Activated naive CD8-positive, alpha-beta T cell treated with anti-CD3 and anti-CD28 coated beads, Interleukin-2, amount 10 ng/mL, durations not matched to agents 7 days and 5 days (primary cell): Measurements from ENCODE around the gene SIGLEC7. TPM values are rescaled to one million over a fixed set of nuclear protein-coding genes. Genes with fewer than 3 reads are reported as not detected.
A peak's percentile ranks its signal among the peaks of the same experiment; 100 is the strongest.
"Not testable (repeated sequence)": the region's sequence is repeated elsewhere in the genome, so short reads cannot be mapped to it uniquely, and the experiment has no call there.

Source experiments
- ATAC-seq: fragments of 150-1000 bp; cut with Tn5 transposase; one replicate; pipeline ENCODE4 v1.10.0; 2021; ENCODE audit warnings: low read depth, moderate library complexity
- POLR2A ChIA-PET: fragments of 350-600 bp; sonication (Branson Sonifier 250); formaldehyde crosslinking; loops from one replicate; lab custom pipeline; 2021; ENCODE audit warnings: antibody characterized with exemption; lab: Charles Lee
- DNase-seq: peaks from one replicate; pipeline ENCODE4 v3.0.0; 2021
- H3K27ac Mint-ChIP-seq: one replicate; pipeline ENCODE4 v1.8.0; 2022; ENCODE audit warnings: mild to moderate bottlenecking, mixed read lengths
- H3K27me3 Mint-ChIP-seq: one replicate; pipeline ENCODE4 v1.8.0; 2022; ENCODE audit warnings: mild to moderate bottlenecking, moderate library complexity, mixed read lengths
- H3K36me3 Mint-ChIP-seq: one replicate; pipeline ENCODE4 v1.8.0; 2021; ENCODE audit warnings: mild to moderate bottlenecking, mixed read lengths
- H3K4me1 Mint-ChIP-seq: one replicate; pipeline ENCODE4 v1.8.0; 2021; ENCODE audit warnings: mixed read lengths
- H3K4me3 Mint-ChIP-seq: one replicate; pipeline ENCODE4 v1.8.0; 2022; ENCODE audit warnings: mild to moderate bottlenecking, moderate library complexity, mixed read lengths
- H3K9me3 Mint-ChIP-seq: one replicate; pipeline ENCODE4 v1.8.0; 2021; ENCODE audit warnings: mixed read lengths
- total RNA-seq, 2 experiments: library from RNA; stranded (reverse); gene quantifications; one replicate each; pipeline ENCODE4 v1.2.3, GENCODE V29; 2021

SIGLEC7 gene
- total RNA-seq, 2 experiments from 2014 or later: 0.33 to 0.40 TPM

DNA sequence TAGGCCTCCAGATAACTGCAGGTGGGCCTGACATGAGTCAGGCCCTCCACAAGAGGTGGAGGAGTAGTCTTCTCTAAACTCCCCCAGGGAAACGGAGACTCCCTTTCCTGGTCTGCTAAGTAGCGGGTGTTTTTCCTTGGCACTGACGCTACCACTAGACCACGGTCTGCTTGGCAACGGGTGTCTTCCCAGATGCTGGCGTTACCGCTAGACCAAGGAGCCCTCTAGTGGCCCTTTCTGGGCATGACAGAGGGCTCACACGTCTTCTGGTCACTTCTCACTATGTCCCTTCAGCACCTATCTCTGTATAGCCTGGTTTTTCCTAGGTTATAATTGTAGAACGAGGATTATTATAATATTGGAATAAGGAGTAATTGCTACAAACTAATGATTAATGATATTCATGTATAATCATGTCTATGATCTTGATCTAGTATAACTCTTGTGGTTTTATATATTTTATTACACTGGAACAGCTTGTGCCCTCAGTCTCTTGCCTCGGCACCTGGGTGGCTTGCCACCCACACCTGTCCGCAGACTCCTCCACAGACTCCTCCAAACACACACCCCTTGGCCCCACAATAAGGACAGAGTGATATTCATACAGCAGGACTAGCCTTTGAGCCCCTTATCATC is 27.3 kb downstream of the SIGLEC7 start:
- H3K27ac Mint-ChIP-seq, POLR2A ChIA-PET, ATAC-seq, H3K9me3 Mint-ChIP-seq, H3K36me3 Mint-ChIP-seq: not testable (repeated sequence)
- Mint-ChIP-seq H3K4me1 (peaks cover 35% of the 10 kb centered on the region), H3K27me3 (peaks cover 21% of the 10 kb centered on the region), H3K4me3 (peak overlapping the region; percentile 82)
- peak; percentile 72 for DNase-seq

DNA sequence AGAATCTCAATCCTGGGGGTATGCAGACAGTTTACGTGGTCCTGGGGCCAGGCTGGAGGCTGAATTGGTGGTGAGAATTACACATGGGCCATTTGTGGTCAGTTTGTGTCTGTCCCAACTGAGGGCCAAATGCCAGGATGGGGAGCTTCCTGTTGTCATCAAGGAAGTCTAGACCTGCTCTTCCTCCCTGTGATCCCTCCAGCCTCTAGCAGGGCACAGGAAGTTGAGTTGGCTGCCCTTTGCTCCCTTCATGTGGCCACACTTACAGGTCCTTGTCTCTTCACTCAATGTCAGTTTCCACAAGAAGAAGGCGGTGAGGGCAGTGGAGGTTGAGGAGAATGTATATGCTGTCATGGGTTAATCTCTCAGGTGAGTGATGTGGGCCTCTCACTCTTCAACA is 30.1 kb downstream of the SIGLEC7 start:
- POLR2A ChIA-PET: no interaction called here
- Mint-ChIP-seq H3K27ac (no peak overlapping the region), H3K27me3 (peaks cover 11% of the 10 kb centered on the region), H3K36me3 (no peaks in the 10 kb centered on the region), H3K4me3 (no peak overlapping the region), H3K9me3 (no peaks in the 10 kb centered on the region), H3K4me1 (peaks cover 25% of the 10 kb centered on the region)
- ATAC-seq (no peak), DNase-seq (no peak)

DNA sequence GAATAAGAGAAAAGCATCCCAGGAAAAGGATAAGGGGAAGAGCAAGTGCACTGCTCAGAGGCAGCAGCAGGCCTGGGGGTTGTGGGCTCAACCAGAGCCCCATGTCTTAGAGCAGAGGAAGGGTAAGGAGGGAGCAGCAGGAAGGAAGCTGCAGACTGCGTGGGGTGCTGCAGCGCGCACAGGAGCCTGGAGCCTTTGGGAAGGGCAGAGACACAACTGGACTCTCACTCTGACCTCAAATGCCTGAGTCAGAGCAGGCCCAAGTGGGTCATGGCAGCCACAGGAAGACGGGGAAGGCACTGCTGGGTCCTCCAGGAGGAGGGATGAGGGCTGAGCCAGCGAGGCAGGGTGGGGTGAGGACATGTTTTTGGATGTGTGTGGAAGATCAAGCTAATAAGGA is 31.6 kb downstream of the SIGLEC7 start:
- Mint-ChIP-seq H3K4me3 (no peak overlapping the region), H3K9me3 (no peaks in the 10 kb centered on the region), H3K27me3 (peaks cover 20% of the 10 kb centered on the region), H3K36me3 (no peaks in the 10 kb centered on the region), H3K27ac (no peak overlapping the region), H3K4me1 (peaks cover 13% of the 10 kb centered on the region)
- DNase-seq (no peak), ATAC-seq (no peak)
- POLR2A ChIA-PET: no interaction called here

DNA sequence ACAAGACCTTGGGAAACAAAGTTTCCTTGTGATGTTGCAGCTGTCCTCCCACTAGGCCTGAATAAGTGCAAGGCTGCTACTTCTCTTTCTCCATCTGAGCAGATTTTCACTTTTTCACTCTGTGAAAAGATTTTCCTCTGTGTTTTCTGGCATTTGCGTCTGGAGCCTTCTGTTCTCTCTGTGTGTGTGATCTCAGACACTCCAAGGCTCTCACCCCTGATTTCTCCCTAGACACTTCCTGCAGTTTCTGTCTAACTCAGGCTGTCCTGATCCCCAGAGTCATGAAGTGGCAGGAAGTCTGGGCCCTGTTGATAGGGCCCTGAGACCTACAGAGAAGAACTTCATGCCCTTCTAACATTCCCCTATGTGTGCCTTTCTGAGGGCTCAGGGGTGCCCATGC is 37.2 kb downstream of the SIGLEC7 start:
- Mint-ChIP-seq H3K4me1 (peaks cover 3% of the 10 kb centered on the region), H3K9me3 (no peaks in the 10 kb centered on the region), H3K4me3 (no peak overlapping the region), H3K36me3 (no peaks in the 10 kb centered on the region), H3K27me3 (peaks cover 34% of the 10 kb centered on the region), H3K27ac (no peak overlapping the region)
- DNase-seq: no peak
- ATAC-seq: no peak
- POLR2A ChIA-PET: no interaction called here

DNA sequence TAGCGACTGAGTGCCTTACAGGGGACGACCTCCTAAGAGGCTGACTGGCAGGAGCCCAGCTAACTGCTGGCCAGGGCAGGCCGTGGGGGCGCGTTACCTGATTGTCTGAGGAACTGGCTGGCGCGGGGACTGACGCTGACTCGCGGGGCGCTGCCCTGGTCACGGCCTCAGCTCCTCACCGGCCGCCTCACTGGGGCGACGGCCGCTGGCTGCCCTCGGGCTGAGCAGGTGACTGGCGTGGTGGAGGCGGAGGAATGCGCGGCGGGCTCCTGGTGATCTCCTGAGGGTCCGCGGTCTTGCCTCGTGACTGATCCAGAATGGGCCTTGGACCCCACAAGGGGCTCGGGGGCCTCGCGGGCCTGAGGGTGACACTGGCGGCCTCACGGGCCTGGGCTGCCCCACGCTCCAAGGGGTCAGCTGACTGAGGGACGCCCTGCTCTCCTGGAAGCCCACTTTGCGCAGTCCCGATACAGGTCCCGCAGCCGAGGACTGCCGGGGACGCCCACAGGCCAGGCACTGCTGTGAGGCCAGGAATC is 39.3 kb downstream of the SIGLEC7 start:
- Mint-ChIP-seq H3K27ac (no peak overlapping the region), H3K36me3 (no peaks in the 10 kb centered on the region), H3K27me3 (peaks cover 40% of the 10 kb centered on the region), H3K9me3 (no peaks in the 10 kb centered on the region), H3K4me3 (no peak overlapping the region), H3K4me1 (peaks cover 6% of the 10 kb centered on the region)
- POLR2A ChIA-PET: no interaction called here
- DNase-seq (no peak), ATAC-seq (no peak)

DNA sequence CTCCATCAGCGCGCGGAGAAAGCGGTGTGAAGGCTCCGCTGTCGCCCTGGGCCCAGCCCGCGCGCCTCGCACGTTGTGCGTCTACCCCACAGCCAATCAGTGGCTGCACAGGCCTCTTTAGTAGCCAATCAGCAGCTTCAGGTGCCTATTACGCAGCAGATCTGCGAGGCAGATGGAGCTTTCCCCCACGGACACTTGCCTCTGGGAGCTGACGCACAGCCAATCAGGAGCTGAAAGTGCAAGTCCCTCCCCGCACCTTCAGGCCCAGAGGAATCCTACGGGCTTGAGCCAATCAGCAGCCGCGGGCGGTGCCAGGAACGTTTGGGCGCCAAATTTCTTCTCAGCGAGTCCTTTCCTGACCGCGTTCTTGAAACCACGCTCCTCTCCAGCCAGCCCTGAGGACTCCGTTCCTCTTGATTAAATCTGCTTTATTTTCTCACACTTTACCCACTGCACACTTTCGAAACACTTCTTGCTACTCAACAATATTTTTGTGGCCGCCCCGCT is 39.9 kb downstream of the SIGLEC7 start:
- POLR2A ChIA-PET: no interaction called here
- H3K27ac Mint-ChIP-seq: peak overlapping the region; percentile 68
- DNase-seq (no peak), ATAC-seq (peak; percentile 30)
- peaks cover 7% of the 10 kb centered on the region for H3K4me1 Mint-ChIP-seq
- no peaks in the 10 kb centered on the region for H3K36me3 Mint-ChIP-seq
- H3K4me3 Mint-ChIP-seq: peak overlapping the region; percentile 48
- H3K9me3 Mint-ChIP-seq: no peaks in the 10 kb centered on the region
- H3K27me3 Mint-ChIP-seq: peaks cover 40% of the 10 kb centered on the region

DNA sequence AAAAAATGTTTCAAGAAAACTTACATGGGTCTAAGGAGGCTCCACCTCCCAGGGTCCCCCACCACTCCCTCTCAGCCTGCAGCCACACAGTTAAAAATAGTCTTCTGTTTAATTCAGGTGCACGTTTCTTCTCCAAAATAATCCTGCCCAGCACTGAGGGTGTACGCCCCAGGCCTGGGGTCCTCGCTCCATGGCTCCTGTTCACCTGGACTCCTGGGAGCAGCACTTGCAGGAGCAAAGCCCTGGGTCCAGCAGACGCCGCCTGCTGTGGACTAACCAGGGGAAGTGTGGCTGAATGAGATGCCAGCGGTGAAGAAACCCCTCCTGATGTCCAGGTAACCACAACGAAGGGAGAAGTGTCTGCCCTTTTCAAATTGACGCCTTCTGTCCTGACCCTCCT is 41.5 kb downstream of the SIGLEC7 start:
- no peak overlapping the region for H3K27ac Mint-ChIP-seq
- H3K9me3 Mint-ChIP-seq: no peaks in the 10 kb centered on the region
- no peak for ATAC-seq
- POLR2A ChIA-PET: no interaction called here
- H3K27me3 Mint-ChIP-seq: peaks cover 30% of the 10 kb centered on the region
- no peak for DNase-seq
- peaks cover 6% of the 10 kb centered on the region for H3K4me1 Mint-ChIP-seq
- H3K4me3 Mint-ChIP-seq: peak overlapping the region; percentile 6
- no peaks in the 10 kb centered on the region for H3K36me3 Mint-ChIP-seq

DNA sequence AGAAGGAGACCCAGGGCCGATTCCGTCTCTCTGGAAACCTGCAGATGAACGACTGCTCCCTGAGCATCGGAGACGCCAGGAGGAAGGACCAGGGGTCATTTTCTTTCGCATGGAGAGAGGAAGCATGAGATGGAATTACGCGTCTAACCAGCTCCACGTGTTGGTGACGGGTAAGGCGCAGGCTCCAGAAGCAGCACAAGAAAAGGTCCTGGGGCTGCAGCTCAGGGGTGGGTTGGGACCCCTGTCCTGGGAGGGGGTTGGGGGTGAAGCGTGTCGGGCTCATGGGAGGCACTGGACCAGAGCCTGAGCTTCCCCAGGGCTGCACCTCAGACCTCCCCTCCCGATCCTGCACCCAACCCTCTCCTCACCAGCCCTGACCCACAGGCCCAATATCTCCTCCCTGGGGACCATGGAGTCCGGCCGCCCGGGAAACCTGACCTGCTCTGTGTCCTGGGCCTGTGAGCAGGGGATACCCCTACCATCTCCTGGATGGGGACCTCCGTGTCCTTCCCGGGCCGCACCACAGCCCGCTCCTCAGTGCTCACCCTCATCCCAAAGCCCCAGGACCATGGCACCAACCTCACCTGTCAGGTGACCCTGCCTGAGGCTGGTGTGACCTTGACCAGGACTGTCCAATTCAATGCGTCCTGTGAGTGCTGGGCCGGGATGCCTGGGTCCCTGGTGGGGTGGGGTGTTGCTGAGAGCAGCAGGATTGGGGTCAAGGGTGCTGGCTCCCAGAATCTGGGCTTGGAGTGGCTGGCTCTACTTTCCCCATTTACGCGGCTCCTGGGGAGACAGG is 43.2 kb downstream of the SIGLEC7 start:
- H3K36me3 Mint-ChIP-seq: no peaks in the 10 kb centered on the region
- H3K27ac Mint-ChIP-seq: no peak overlapping the region
- POLR2A ChIA-PET: no interaction called here
- no peaks in the 10 kb centered on the region for H3K9me3 Mint-ChIP-seq
- peaks cover 6% of the 10 kb centered on the region for H3K4me1 Mint-ChIP-seq
- no peak for ATAC-seq
- H3K4me3 Mint-ChIP-seq: no peak overlapping the region
- peaks cover 25% of the 10 kb centered on the region for H3K27me3 Mint-ChIP-seq
- DNase-seq: no peak

DNA sequence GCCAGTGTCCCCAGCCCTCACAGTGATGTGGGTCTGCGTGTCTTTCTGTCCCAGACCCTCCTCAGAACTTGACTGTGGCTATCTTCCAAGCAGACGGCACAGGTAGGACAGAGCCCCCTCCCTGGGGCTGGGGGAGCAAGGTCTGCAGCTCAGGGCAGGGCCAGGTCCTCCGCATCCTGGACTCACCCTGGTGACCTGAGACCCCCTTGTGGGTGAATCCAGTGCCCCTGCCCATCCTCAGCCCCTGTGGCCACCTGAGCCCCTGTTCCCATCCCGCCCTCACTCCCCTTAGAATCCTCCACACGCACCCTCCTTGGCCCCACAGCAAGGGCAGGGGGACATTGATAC is 43.7 kb downstream of the SIGLEC7 start:
- H3K27ac Mint-ChIP-seq: no peak overlapping the region
- ATAC-seq (no peak), DNase-seq (no peak)
- POLR2A ChIA-PET: no interaction called here
- peaks cover 24% of the 10 kb centered on the region for H3K27me3 Mint-ChIP-seq
- H3K36me3 Mint-ChIP-seq: no peaks in the 10 kb centered on the region
- peaks cover 6% of the 10 kb centered on the region for H3K4me1 Mint-ChIP-seq
- H3K4me3 Mint-ChIP-seq: no peak overlapping the region
- no peaks in the 10 kb centered on the region for H3K9me3 Mint-ChIP-seq

DNA sequence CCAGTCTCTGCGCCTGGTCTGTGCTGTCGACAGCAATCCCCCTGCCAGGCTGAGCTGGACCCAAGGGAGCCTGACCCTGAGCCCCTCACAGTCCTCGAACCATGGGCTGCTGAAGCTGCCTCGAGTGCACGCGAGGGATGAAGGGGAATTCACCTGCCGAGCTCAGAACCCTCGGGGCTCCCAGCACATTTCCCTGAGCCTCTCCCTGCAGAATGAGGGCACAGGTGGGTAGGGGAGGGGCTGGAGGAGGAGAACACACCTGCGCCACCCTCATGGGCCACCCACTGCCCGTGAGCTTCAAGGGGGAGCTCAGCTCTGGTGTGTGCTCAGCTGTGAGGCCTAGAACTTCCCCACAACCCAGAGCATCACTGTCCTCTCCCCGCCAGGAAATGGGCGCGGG is 44.2 kb downstream of the SIGLEC7 start:
- no peak for ATAC-seq
- no peak overlapping the region for H3K27ac Mint-ChIP-seq

DNA sequence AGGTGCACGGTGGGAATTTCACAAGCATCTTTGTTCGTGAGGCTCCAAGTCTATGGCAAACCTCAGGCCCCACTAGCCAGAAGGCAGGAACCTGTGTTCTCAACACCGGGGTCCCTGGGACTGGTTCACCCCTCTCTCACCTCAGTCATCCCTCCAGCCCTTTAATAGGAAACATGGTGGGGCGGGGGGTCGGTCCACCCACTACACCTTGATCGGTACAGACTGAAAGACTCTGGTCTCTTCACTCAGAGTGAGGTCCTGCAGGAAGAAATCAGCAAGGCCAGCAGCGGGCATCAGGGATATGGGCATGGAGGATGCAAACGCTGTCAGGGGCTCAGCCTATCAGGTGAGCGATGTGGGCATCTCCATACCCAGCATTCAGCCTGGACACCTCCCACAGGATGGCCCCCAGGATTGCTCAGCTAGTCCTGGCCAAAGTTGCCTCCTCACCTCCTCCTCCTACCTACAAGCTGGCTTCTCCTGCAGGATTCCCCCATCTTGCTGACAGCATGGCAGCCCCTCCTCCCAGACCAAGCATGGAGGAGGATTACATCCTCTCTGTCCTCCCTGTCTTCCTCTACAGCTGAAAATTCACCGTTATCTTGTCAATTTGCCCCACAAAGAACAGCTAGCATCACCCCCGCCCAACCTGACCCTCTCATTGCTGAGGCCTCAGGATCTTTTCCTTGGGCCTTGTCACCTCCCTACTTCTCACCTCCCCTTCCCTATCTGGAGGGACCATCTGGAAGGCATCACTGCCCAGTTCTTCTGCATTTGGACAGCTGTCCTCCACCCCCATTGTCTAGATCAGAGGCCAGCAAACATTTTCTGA is 45.5 kb downstream of the SIGLEC7 start:
- Mint-ChIP-seq H3K4me3 (no peak overlapping the region), H3K27me3 (peaks cover 20% of the 10 kb centered on the region), H3K4me1 (peaks cover 6% of the 10 kb centered on the region), H3K27ac (no peak overlapping the region), H3K36me3 (no peaks in the 10 kb centered on the region), H3K9me3 (no peaks in the 10 kb centered on the region)
- no peak for ATAC-seq
- no peak for DNase-seq
- POLR2A ChIA-PET: interaction anchor here (1.6 kb wide), 1 partner anchor 11 kb away, joined by 3 read pairs; no protein-coding TSS in a partner anchor

More for the DNA sequence above, 44.2 kb downstream of the SIGLEC7 start:
- Mint-ChIP-seq H3K36me3 (no peaks in the 10 kb centered on the region), H3K27me3 (peaks cover 24% of the 10 kb centered on the region), H3K9me3 (no peaks in the 10 kb centered on the region), H3K4me1 (peaks cover 6% of the 10 kb centered on the region), H3K4me3 (no peak overlapping the region)
- DNase-seq: no peak
- POLR2A ChIA-PET: interaction anchor here (1.6 kb wide), 1 partner anchor 9 kb away, joined by 3 read pairs; no protein-coding TSS in a partner anchor

DNA sequence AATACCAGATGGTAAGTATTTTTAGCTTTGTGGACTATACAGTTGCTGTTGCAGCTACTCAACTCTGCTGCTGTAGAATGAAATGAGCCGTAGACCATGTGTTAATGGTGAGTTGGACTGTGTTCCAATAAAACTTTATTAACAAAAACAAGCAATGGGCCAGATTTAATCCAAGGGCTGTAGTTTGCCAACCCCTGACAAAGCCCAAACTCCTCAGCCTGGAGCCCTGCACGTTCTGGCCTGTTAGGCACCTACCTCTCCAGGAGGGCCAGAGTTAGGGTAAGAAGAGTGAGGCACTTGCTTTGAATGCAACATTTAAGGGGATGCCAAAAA is 46.1 kb downstream of the SIGLEC7 start:
- POLR2A ChIA-PET: no interaction called here
- H3K36me3 Mint-ChIP-seq: no peaks in the 10 kb centered on the region
- no peaks in the 10 kb centered on the region for H3K9me3 Mint-ChIP-seq
- no peak overlapping the region for H3K4me3 Mint-ChIP-seq
- H3K4me1 Mint-ChIP-seq: peaks cover 6% of the 10 kb centered on the region
- H3K27me3 Mint-ChIP-seq: peaks cover 19% of the 10 kb centered on the region
- ATAC-seq (no peak), DNase-seq (no peak)
- H3K27ac Mint-ChIP-seq: no peak overlapping the region

DNA sequence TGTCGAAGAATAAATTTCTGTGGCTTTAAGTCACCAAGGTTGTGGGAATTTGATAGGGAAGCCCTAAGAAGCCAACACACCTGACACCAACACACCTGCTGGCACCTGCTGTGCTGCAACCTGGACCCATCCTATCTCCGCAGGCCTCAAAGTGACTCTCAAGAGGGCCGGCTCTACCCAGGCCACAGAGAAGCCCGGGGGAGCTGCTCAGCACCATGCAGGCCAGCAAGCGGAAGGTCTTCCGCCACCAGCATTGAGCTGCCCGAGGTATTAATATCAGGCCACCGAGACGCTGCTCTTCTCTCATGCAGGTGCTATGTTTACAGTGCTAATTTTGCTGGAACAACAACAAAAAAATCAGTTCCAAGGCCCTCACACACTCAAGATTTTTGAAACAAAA is 50.6 kb downstream of the SIGLEC7 start:
- Mint-ChIP-seq H3K9me3 (no peaks in the 10 kb centered on the region), H3K36me3 (no peaks in the 10 kb centered on the region), H3K4me3 (no peak overlapping the region), H3K4me1 (peaks cover 6% of the 10 kb centered on the region), H3K27ac (no peak overlapping the region), H3K27me3 (peaks cover 10% of the 10 kb centered on the region)
- POLR2A ChIA-PET: no interaction called here
- DNase-seq (no peak), ATAC-seq (no peak)
